ENCODE measurements around the gene ELOVL6.

DNA sequence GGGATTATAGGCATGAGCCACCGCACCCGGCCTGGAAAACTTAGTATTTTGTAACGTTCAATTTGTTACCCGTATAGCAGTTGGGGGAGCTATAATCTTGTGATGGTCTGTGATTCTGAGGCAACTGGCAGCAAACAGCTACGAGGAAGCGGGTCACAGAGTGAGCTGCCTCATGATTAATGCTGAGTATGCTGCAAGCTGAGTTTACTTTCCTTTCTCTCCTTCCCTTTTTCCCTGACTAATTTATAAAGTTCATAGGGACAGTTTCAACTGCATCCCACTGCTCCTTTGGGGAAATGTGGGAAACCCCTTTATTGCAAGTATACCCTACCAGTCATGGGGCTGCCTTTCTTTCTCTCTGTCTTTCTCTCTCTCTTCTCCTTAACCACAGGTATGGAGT lies 17.7 kb upstream of the ELOVL6 start:
- TF ChIP-seq POLR2AphosphoS5 (IDR thresholded peaks at IDR 0.05) = no peak
- TF ChIP-seq, protein P1, sequence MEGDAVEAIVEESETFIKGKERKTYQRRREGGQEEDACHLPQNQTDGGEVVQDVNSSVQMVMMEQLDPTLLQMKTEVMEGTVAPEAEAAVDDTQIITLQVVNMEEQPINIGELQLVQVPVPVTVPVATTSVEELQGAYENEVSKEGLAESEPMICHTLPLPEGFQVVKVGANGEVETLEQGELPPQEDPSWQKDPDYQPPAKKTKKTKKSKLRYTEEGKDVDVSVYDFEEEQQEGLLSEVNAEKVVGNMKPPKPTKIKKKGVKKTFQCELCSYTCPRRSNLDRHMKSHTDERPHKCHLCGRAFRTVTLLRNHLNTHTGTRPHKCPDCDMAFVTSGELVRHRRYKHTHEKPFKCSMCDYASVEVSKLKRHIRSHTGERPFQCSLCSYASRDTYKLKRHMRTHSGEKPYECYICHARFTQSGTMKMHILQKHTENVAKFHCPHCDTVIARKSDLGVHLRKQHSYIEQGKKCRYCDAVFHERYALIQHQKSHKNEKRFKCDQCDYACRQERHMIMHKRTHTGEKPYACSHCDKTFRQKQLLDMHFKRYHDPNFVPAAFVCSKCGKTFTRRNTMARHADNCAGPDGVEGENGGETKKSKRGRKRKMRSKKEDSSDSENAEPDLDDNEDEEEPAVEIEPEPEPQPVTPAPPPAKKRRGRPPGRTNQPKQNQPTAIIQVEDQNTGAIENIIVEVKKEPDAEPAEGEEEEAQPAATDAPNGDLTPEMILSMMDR (IDR thresholded peaks at IDR 0.05) = no peak
- no peak for TF ChIP-seq EP300 (IDR thresholded peaks at IDR 0.05)

Measured in stomach (tissue), 4 donors.